MM.1S (cell line): Measurements from ENCODE around the gene NEMF.

Experiments used
- DNase-seq: peaks from one replicate; pipeline ENCODE4 v3.0.0-alpha.2; 2015
- H2AFZ ChIP-seq: fragments of 300-600 bp; sonication (generic); 2 replicates; pipeline ENCODE4 v1.6.0; 2016; ENCODE audit warnings: antibody characterized with exemption, low read length
- H3F3A ChIP-seq: fragments of 300-600 bp; sonication (generic); 2 replicates; pipeline ENCODE4 v1.6.1; 2016; ENCODE audit warnings: mild to moderate bottlenecking, antibody characterized with exemption, low read length, moderate library complexity, mixed read lengths; ENCODE audit not compliant: insufficient read depth
- H3K27ac ChIP-seq: fragments of 300-600 bp; sonication (generic); 2 replicates; pipeline ENCODE4 v1.5.1; 2016; ENCODE audit warnings: mild to moderate bottlenecking, low read length
- H3K27me3 ChIP-seq: fragments of 300-600 bp; sonication (generic); replicated peaks from 2 replicates; pipeline ENCODE4 v1.6.0; 2016; ENCODE audit warnings: low read length; ENCODE audit not compliant: insufficient read depth
- H3K36me3 ChIP-seq: fragments of 300-600 bp; sonication (generic); replicated peaks from 2 replicates; pipeline ENCODE4 v1.6.1; 2016; ENCODE audit warnings: mild to moderate bottlenecking, low read length, mixed read lengths; ENCODE audit not compliant: insufficient read depth
- H3K4me1 ChIP-seq: fragments of 300-600 bp; sonication (generic); 2 replicates; pipeline ENCODE4 v1.6.1; 2016; ENCODE audit warnings: low read length, mixed read lengths
- H3K4me2 ChIP-seq: fragments of 300-600 bp; sonication (generic); 2 replicates; pipeline ENCODE4 v1.6.0; 2016; ENCODE audit warnings: low read depth, low read length
- H3K4me3 ChIP-seq: fragments of 300-600 bp; sonication (generic); 2 replicates; pipeline ENCODE4 v1.5.1; 2016; ENCODE audit warnings: low read length, mixed read lengths
- H3K79me2 ChIP-seq: fragments of 300-600 bp; sonication (generic); 2 replicates; pipeline ENCODE4 v1.6.1; 2016; ENCODE audit warnings: mixed run types, low read length, mixed read lengths
- H3K9ac ChIP-seq: fragments of 300-600 bp; sonication (generic); 2 replicates; pipeline ENCODE4 v1.6.1; 2016; ENCODE audit warnings: low read length, mixed read lengths
- H3K9me2 ChIP-seq: fragments of 300-600 bp; sonication (generic); replicated peaks from 2 replicates; pipeline ENCODE4 v1.6.1; 2016; ENCODE audit warnings: mild to moderate bottlenecking, low read length, mixed read lengths; ENCODE audit not compliant: insufficient read depth
- H3K9me3 ChIP-seq: fragments of 300-600 bp; sonication (generic); replicated peaks from 2 replicates; pipeline ENCODE4 v1.6.1; 2016; ENCODE audit warnings: mild to moderate bottlenecking, low read length, mixed read lengths; ENCODE audit not compliant: insufficient read depth
- H4K20me1 ChIP-seq: fragments of 300-600 bp; sonication (generic); 2 replicates; pipeline ENCODE4 v1.6.1; 2016; ENCODE audit warnings: mild to moderate bottlenecking, low read length, moderate library complexity, mixed read lengths; ENCODE audit not compliant: insufficient read depth
- EZH2 ChIP-seq: fragments of 300-600 bp; sonication (generic); optimal IDR thresholded peaks from 2 replicates; pipeline ENCODE3; 2017; ENCODE audit warnings: low read depth, mild to moderate bottlenecking, antibody characterized with exemption, low read length, mixed read lengths
- EZH2phosphoT487 ChIP-seq: fragments of 300-600 bp; sonication (generic); IDR thresholded peaks from 2 replicates; pipeline ENCODE4 v1.6.1; 2018; ENCODE audit warnings: antibody characterized with exemption, low read length
- TF ChIP-seq, protein P1 (sequence below): fragments of 300-600 bp; sonication (generic); IDR thresholded peaks from 2 replicates; pipeline ENCODE4 v1.5.1; 2016; ENCODE audit warnings: antibody characterized with exemption, low read length, mixed read lengths

NEMF gene

DNA sequence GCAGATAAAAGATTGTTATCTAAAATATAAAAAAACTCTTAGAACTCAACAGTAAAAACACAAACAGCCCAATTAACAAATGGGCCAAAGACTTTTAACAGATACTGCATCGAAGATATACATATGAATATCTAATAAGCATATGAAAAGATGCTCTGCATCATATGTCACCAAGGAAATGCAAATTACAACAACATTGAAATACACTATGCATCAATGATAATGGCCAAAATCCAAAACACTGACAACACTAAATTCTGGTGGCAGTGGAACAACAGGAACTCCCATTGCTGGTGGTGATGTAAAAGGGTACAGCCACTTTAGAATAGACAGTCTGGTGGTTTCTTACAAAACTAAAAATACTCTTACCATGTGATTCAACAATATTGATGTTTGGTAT is 43.8 kb downstream of the NEMF start:
- no peak overlapping the region for H3K4me2 ChIP-seq
- H3K9me2 ChIP-seq = no peaks in the 10 kb centered on the region
- no peaks in the 10 kb centered on the region for H3K27me3 ChIP-seq
- no peaks in the 10 kb centered on the region for H3K36me3 ChIP-seq
- no peak for DNase-seq
- no peaks in the 10 kb centered on the region for H3K9me3 ChIP-seq
- H2AFZ ChIP-seq = no peak overlapping the region
- H3K79me2 ChIP-seq = no peaks in the 10 kb centered on the region
- H3F3A ChIP-seq = no peaks in the 10 kb centered on the region
- H3K9ac ChIP-seq = no peak overlapping the region
- H3K4me1 ChIP-seq = no peaks in the 10 kb centered on the region
- TF ChIP-seq EZH2 (no peak), EZH2phosphoT487 (no peak)
- no peak overlapping the region for H3K27ac ChIP-seq
- H4K20me1 ChIP-seq = no peaks in the 10 kb centered on the region
- no peak overlapping the region for H3K4me3 ChIP-seq

DNA sequence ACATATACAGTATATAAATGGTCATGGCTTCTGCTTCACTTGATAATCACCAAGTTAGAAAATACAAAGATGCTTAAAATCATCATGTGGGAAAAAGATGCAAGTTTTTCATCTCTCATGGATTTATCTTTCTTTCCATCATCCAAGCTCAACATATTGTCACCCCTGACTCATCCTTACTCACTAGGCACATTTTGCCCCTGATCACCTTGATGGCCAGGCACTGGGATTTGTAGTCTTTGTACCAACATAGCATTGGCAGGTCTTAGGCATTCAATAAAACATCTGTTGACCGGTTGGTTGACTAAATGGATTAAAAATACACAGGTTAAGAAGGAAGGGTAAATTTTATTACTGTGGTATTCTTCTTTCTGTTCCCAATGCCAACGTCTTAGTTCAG is 56.6 kb downstream of the NEMF start:
- Histone ChIP-seq H3K79me2 (no peaks in the 10 kb centered on the region), H3K27me3 (no peaks in the 10 kb centered on the region), H3K9me3 (no peaks in the 10 kb centered on the region), H3K4me3 (no peak overlapping the region), H3K4me1 (no peaks in the 10 kb centered on the region), H3K36me3 (no peaks in the 10 kb centered on the region), H3F3A (no peaks in the 10 kb centered on the region), H4K20me1 (no peaks in the 10 kb centered on the region), H3K9ac (no peak overlapping the region), H3K27ac (no peak overlapping the region), H2AFZ (no peak overlapping the region), H3K9me2 (no peaks in the 10 kb centered on the region), H3K4me2 (no peak overlapping the region)
- no peak for DNase-seq
- TF ChIP-seq EZH2phosphoT487 (no peak), EZH2 (no peak)
- TF ChIP-seq, protein P1, sequence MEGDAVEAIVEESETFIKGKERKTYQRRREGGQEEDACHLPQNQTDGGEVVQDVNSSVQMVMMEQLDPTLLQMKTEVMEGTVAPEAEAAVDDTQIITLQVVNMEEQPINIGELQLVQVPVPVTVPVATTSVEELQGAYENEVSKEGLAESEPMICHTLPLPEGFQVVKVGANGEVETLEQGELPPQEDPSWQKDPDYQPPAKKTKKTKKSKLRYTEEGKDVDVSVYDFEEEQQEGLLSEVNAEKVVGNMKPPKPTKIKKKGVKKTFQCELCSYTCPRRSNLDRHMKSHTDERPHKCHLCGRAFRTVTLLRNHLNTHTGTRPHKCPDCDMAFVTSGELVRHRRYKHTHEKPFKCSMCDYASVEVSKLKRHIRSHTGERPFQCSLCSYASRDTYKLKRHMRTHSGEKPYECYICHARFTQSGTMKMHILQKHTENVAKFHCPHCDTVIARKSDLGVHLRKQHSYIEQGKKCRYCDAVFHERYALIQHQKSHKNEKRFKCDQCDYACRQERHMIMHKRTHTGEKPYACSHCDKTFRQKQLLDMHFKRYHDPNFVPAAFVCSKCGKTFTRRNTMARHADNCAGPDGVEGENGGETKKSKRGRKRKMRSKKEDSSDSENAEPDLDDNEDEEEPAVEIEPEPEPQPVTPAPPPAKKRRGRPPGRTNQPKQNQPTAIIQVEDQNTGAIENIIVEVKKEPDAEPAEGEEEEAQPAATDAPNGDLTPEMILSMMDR = no peak

DNA sequence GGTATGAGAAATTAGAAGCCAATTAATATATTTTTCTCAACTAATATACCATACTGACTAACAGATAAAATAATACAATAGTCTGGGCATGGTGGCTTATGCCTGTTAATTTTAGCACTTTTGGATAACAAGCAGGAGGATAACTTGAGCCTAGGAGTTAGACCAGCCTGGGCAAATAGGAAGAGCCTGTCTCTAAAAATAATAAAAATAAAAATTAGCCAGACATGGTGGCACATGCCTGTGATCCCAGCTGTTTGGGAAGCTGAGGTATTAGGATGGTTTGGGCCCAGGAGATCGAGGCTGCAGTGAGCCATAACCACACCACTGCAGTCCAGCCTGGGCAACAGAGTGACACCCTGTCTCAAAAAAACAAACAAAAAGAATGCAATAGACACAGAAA is 60.0 kb downstream of the NEMF start:
- H3K4me3 ChIP-seq = no peak overlapping the region
- H3K36me3 ChIP-seq = no peaks in the 10 kb centered on the region; the same call in 1 of the 2 replicates
- no peak overlapping the region for H3K9ac ChIP-seq
- H3K4me2 ChIP-seq = no peak overlapping the region
- no peaks in the 10 kb centered on the region for H3K79me2 ChIP-seq
- H3F3A ChIP-seq = no peaks in the 10 kb centered on the region
- H4K20me1 ChIP-seq = no peaks in the 10 kb centered on the region
- TF ChIP-seq EZH2phosphoT487 (no peak), EZH2 (no peak)
- TF ChIP-seq, protein P1 = no peak
- no peaks in the 10 kb centered on the region for H3K9me3 ChIP-seq
- no peaks in the 10 kb centered on the region for H3K27me3 ChIP-seq
- DNase-seq = no peak
- no peaks in the 10 kb centered on the region for H3K9me2 ChIP-seq
- H2AFZ ChIP-seq = no peak overlapping the region
- H3K4me1 ChIP-seq = no peaks in the 10 kb centered on the region
- no peak overlapping the region for H3K27ac ChIP-seq

DNA sequence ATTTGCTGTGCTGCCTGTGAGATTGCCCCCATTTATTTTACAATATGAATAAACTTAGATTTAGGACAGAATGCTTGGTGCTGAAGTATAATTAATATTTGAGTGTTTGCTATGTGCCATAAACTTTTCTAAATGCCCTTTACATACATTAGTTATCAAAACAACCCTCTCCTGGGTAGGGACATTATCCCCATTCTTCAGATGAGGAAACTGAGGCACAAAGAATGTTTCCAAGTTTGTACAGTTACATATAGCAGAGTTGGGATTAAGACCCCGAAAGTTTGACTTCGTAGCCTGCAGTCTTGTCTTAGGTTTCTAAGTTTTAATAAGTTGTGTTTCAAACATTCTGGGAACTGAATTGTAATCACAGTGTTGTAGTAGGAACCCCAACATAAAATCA is 66.3 kb downstream of the NEMF start:
- no peaks in the 10 kb centered on the region; the same call in 1 of the 2 replicates for H3K36me3 ChIP-seq

More for the DNA sequence above, 66.3 kb downstream of the NEMF start:
- Histone ChIP-seq H3K9me3 (no peaks in the 10 kb centered on the region), H3K4me3 (no peak overlapping the region), H3K27ac (no peak overlapping the region), H3F3A (no peaks in the 10 kb centered on the region), H3K27me3 (no peaks in the 10 kb centered on the region), H3K9me2 (no peaks in the 10 kb centered on the region), H3K9ac (no peak overlapping the region), H4K20me1 (no peaks in the 10 kb centered on the region), H3K4me2 (no peak overlapping the region), H3K4me1 (no peaks in the 10 kb centered on the region), H3K79me2 (no peaks in the 10 kb centered on the region), H2AFZ (no peak overlapping the region)
- DNase-seq = no peak
- TF ChIP-seq, protein P1 = no peak
- no peak for TF ChIP-seq EZH2
- TF ChIP-seq EZH2phosphoT487 = no peak
